Activated naive CD4-positive, alpha-beta T cell (primary cell): ENCODE data around the gene EIF1AD.
"Not testable (repeated sequence)": the region's sequence is repeated elsewhere in the genome, so short reads cannot be mapped to it uniquely, and the experiment has no call there.

Source experiments
- DNase-seq, 4 experiments: peaks; one replicate each; lab custom pipeline; 2025; lab: John Stamatoyannopoulos, UW

The EIF1AD gene

GRCh38 chr11:65968600-65969482, 33.1 kb downstream of the EIF1AD start:
- no peak for DNase-seq

DNA sequence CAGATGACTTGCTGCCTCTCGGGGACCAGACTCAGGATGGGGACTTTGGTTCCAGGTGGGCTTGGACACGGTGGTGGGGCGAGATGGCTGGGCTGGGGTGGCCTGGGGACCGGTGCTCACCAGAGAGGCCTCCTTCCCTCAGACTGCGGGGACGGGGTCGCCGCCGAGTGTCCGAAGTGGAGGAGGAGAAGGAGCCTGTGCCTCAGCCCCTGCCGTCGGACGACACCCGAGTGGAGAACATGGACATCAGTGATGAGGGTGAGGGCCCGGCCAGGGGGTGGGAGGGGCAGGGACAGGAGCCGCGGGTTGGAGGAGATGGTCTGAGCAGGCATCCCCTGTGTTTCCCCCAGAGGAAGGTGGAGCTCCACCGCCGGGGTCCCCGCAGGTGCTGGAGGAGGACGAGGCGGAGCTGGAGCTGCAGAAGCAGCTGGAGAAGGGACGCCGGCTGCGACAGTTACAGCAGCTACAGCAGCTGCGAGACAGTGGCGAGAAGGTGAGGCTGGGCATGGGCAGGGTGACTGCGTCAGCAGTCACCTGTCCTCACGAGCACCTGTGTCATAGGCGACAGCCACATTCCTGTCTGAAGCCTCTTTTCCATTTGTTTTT, 34.5 kb downstream of the EIF1AD start:
- no peak for DNase-seq

DNA sequence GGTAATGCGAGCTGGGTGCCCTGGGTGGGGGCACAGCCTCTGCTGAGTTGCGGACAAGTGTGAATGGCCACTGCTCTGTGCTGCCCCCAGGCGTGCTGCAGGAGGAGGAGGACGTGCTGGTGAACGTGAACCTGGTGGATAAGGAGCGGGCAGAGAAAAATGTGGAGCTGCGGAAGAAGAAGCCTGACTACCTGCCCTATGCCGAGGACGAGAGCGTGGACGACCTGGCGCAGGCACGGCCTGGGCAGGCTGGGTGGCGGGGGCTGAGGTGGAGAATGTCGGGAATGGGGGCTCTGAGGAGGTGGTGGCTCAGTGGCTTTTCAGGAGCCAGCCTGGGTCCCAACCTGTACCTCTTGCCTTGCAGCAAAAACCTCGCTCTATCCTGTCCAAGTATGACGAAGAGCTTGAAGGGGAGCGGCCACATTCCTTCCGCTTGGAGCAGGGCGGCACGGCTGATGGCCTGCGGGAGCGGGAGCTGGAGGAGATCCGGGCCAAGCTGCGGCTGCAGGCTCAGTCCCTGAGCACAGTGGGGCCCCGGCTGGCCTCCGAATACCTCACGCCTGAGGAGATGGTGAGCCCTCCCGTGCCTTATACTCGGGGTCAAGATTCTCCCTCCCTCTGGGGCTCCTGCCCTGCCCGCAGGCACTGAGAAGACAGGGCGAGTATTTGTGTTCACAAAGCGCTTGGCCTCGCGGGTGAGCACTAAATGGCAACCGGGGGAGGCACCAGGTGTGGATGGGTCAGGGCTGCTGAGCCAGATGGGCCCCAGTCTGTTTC, 35.8 kb downstream of the EIF1AD start:
- DNase-seq = no peak

GRCh38 chr11:65964906-65965305, 37.1 kb downstream of the EIF1AD start:
- no peak for DNase-seq

GRCh38 chr11:65962141-65962564, 39.8 kb downstream of the EIF1AD start:
- DNase-seq = no peak

- DNase-seq = peak; percentile 82 to 89 (median 85)
Measured at GRCh38 chr11:65961267-65962140, 40.5 kb downstream of the EIF1AD start, which contains the start of gene SART1. SART1 (plus strand) TSS chr11:65961734; CDS start chr11:65961781, 47 bp downstream.

- DNase-seq = no peak
Measured at GRCh38 chr11:65960824-65961266, 41.1 kb downstream of the EIF1AD start.

DNA sequence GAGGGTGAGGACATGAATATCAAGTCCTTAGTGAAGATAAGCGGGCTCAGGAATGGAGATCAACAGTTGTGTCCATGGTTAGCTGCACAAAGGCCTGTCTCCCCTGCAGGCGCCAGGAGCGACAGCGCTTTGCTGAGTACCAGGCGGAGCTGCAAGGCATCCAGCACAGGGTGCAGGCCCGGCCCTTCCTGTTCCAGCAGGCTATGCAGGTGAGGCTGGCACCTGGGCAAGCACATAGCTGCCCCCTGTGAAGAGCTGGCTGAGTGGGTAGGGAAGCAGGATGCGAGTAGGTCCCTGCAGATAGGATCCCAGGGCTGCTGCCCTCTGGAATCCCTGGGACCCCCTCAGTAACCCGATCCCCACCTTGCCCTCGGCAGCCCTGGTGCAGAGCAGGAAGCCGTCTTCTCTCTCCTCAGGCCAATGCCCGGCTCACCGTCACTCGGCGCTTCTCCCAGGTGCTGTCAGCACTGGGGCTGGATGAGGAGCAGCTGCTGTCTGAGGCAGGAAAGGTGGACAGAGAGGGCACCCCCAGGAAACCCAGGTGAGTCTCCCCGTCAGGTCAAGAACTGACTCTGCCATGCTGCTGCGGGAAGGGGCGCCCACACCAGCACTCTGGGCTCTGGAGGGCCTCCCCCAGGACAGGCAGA, 43.1 kb downstream of the EIF1AD start:
- DNase-seq = no peak

DNA sequence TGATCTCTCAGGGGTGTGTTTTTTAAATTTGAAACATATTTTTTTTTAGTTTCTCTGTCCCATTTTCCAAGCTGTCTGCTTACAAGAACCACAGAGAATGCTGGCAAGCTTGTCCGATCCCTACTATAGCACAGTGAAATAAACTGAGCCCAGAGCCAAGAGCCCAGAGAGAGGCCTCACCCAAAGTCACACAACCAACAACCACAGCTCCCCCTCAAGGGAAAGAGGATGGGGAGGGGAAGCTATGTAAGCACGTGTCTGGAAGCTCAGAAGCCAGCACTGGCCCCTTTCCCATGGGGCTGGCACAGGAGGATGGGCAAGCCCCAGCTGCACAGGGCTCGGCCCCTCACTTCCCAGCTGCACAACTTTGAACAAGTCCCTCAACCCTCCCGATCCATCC, 43.7 kb downstream of the EIF1AD start:
- DNase-seq = no peak

- no peak for DNase-seq
Measured at GRCh38 chr11:65954771-65955170, 47.2 kb downstream of the EIF1AD start.

DNA sequence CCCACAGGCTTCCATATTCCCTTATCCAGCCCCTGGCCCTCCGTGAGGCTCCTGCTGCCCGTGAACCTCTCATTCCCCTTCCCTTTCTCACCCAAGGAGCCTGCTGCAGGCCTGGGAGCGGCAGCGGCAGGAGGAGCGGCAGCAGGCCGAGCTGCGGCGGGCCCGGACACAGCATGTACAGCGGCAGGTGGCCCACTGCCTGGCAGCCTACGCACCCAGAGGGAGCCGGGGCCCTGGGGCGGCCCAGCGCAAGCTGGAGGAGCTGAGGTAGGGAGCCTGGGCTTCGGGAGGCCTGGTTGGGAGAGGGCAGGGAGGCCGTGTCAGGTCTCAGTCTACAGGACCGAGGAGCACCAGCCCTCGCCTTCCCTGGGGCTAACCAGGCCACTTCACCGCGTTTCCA, 48.5 kb downstream of the EIF1AD start:
- DNase-seq = no peak

GRCh38 chr11:65952052-65952521, 49.9 kb downstream of the EIF1AD start:
- DNase-seq = no peak

DNA sequence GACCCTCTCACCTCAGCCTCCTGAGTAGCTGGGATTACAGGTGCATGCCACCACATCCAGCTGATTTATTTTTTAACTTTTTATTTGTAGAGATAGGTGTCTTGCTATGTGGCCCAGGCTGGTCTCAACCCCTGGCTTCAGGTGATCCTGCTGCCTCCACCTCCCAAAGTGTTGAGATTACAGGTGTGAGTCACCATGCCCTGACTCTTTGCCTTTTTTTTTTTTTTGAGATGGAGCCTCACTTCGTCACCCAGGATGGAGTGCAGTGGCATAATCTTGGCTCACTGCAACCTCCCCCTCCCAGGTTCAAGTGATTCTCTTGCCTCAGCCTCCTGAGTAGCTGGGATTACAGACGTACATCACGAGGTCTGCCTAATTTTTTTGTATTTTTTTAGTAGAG, 50.3 kb downstream of the EIF1AD start:
- DNase-seq = not testable (repeated sequence)

- not testable (repeated sequence) for DNase-seq
Measured at GRCh38 chr11:65950711-65951110, 51.2 kb downstream of the EIF1AD start.

DNA sequence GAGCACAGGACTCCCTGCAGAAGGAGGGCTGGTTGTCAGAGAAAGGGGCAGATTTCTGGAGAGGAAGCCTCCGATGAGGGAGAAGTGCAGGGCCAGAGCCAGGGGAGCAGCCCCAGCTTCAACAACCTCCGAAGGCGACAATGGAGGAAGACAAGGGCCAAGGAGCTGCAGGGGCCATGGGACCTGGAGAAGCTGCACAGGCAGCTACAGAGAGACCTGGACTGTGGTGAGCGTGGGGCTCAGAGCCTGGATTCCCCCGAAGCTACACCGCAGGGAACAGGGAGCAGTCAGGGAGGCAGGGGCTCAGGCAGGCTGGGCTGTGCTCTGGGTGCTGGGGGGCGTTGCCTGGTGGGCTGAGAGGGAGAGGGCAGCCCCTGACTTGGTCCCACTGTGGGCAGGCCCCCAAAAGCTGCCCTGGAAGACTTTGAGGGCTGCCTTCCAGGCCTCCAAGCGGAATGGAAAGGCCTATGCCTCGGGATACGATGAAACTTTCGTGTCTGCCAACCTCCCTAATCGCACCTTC, 54.3 kb downstream of the EIF1AD start:
- no peak for DNase-seq

DNA sequence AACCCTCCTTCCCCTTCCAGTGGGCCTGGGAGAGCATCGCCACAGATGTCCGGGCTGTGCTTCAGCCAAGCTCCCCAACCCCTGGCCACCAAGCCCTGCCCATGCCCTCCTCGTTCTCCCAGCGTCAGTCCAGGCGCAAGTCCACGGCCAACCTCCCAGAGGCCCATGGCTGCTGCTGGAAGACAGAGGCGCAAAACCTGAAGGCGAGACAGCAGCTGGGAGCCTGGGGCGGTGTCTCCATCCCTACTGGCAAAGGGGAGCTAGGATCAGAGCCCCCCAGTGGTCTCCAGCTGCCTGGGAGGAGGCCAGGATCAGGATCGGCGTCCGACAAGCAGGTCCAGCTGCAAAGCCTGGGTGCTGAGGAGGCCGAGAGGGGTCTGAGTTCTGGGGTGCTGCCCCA, 54.8 kb downstream of the EIF1AD start:
- DNase-seq = no peak

DNA sequence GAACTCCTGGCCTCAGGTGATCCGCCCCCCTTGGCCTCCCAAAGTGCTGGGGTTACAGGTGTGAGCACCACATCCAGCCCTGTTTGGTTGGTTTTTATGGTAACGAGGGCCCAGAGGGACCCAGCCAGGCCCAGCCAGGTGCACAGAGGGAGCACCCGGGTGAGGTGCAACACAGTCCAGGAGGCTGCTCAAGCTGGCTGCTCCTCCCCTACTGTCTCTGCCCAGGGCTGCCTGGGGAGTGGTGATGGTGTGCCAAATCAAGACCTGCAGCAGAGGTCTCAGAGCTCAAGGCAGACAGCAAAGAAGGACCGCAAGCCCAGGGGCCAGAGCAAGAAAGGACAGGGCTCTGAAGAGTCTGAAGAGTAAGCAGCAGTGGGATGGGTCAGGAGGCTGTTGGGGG, 55.3 kb downstream of the EIF1AD start:
- no peak for DNase-seq
